DOHH2 (cell line): Measurements from ENCODE around the gene NMRK1.

Experiments
- H3F3A ChIP-seq: fragments of 200-600 bp; sonication (generic), shearing (Covaris generic); 2 replicates; pipeline ENCODE4 v1.6.0; 2016; ENCODE audit warnings: antibody characterized with exemption, mild to moderate bottlenecking; ENCODE audit not compliant: control insufficient read depth, insufficient read depth
- H3K27ac ChIP-seq: fragments of 200-600 bp; sonication (generic); 2 replicates; pipeline ENCODE4 v1.5.1; 2014; ENCODE audit warnings: low read depth, mild to moderate bottlenecking, low read length, moderate library complexity
- H3K27me3 ChIP-seq: fragments of 200-600 bp; sonication (generic); 2 replicates; pipeline ENCODE4 v1.6.1; 2014; ENCODE audit warnings: mild to moderate bottlenecking, low read length, mixed read lengths; ENCODE audit not compliant: control insufficient read depth
- H3K36me3 ChIP-seq: fragments of 200-600 bp; sonication (generic); 2 replicates; pipeline ENCODE4 v1.6.1; 2014; ENCODE audit warnings: mild to moderate bottlenecking, low read length, moderate library complexity, mixed read lengths; ENCODE audit not compliant: control insufficient read depth
- H3K4me1 ChIP-seq: fragments of 200-600 bp; sonication (generic); 2 replicates; pipeline ENCODE4 v1.6.1; 2014; ENCODE audit warnings: mild to moderate bottlenecking, low read length, mixed read lengths; ENCODE audit not compliant: control insufficient read depth
- H3K4me2 ChIP-seq: fragments of 200-600 bp; sonication (generic); 2 replicates; pipeline ENCODE4 v1.6.0; 2014; ENCODE audit warnings: mild to moderate bottlenecking, low read length, moderate library complexity
- H3K4me3 ChIP-seq: fragments of 200-600 bp; sonication (generic); 2 replicates; pipeline ENCODE4 v1.5.1; 2014; ENCODE audit warnings: mild to moderate bottlenecking, low read length, mixed read lengths
- H3K79me2 ChIP-seq: fragments of 200-600 bp; sonication (generic); 2 replicates; pipeline ENCODE4 v1.6.1; 2014; ENCODE audit warnings: mild to moderate bottlenecking, low read length, mixed read lengths; ENCODE audit not compliant: control insufficient read depth
- H3K9me2 ChIP-seq: fragments of 200-600 bp; sonication (generic); replicated peaks from 2 replicates; pipeline ENCODE4 v1.6.1; 2014; ENCODE audit warnings: mild to moderate bottlenecking, low read length, mixed read lengths; ENCODE audit not compliant: control insufficient read depth
- H3K9me3 ChIP-seq: fragments of 200-600 bp; sonication (generic); 2 replicates; pipeline ENCODE4 v1.6.1; 2014; ENCODE audit warnings: antibody characterized with exemption, low read length, mixed read lengths; ENCODE audit not compliant: control insufficient read depth, insufficient read depth
- H4K20me1 ChIP-seq: fragments of 200-600 bp; sonication (generic); 2 replicates; pipeline ENCODE4 v1.6.0; 2014; ENCODE audit warnings: low read depth, mild to moderate bottlenecking, antibody characterized with exemption, low read length, moderate library complexity; ENCODE audit not compliant: control insufficient read depth, insufficient read depth
- CTCF ChIP-seq: fragments of 200-600 bp; sonication (generic); IDR thresholded peaks from one replicate; pipeline ENCODE4 v1.5.1; 2014; ENCODE audit warnings: antibody characterized with exemption, mild to moderate bottlenecking, low read depth, low read length; ENCODE audit not compliant: poor library complexity, severe bottlenecking
- EZH2phosphoT487 ChIP-seq: fragments of 200-600 bp; sonication (generic); IDR thresholded peaks from 2 replicates; pipeline ENCODE4 v1.6.1; 2017; ENCODE audit warnings: borderline replicate concordance, mild to moderate bottlenecking, antibody characterized with exemption, low read length, moderate library complexity, mixed read lengths

NMRK1 gene

DNA sequence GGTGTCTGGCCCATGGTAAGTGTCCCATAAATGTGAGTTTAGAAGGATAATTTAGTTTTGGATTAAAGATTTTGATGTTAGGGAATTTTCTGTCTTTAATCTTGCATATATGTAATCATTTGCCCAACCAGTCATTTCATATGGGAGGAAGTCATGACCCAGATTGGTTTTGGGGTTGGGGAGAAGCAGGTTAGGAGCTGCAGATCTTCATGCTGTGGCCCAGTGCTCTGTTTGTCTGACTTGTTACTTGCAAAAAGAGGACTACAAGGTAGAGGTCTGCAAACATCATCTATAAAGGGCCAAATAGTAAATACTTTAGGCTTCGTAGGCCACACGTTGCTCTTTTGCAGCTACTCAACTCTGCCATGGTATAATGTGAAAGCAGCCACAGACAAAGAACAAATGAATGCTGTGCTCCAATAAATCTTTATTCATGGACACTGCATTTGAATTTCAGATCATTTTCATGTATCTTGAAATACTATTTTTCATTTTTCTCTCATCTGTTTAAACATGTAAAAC, 17.1 kb upstream of the NMRK1 start:
- H3K27ac ChIP-seq: no peak overlapping the region
- H3K36me3 ChIP-seq: no peaks in the 10 kb centered on the region
- H3F3A ChIP-seq: no peaks in the 10 kb centered on the region
- no peaks in the 10 kb centered on the region for H3K9me3 ChIP-seq
- no peak overlapping the region for H3K4me3 ChIP-seq
- H4K20me1 ChIP-seq: no peaks in the 10 kb centered on the region
- TF ChIP-seq EZH2phosphoT487: no peak
- TF ChIP-seq CTCF: no peak
- no peaks in the 10 kb centered on the region for H3K4me1 ChIP-seq
- no peaks in the 10 kb centered on the region for H3K9me2 ChIP-seq
- peaks cover 63% of the 10 kb centered on the region for H3K79me2 ChIP-seq
- H3K27me3 ChIP-seq: no peaks in the 10 kb centered on the region
- H3K4me2 ChIP-seq: no peak overlapping the region

DNA sequence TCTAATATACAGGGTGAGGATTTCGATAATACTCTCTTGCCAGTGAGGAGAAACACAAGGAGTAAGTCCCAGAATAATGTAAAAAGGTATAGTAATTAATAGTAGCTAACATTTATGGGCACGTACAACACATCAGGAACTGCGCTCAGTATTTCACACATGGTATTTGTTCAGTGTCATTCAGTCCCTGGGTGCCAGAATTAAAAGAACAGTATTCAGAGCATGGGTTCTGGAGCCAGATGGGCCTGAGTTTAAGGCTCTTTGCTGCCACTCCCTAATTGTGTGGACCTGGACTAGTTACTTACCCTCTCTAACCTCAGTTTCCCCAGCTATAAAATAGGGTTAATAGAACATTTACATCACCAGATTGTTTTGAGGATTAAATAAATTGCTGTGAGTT, 16.7 kb upstream of the NMRK1 start:
- peaks cover 64% of the 10 kb centered on the region for H3K79me2 ChIP-seq
- no peak overlapping the region for H3K4me3 ChIP-seq
- H3K36me3 ChIP-seq: no peaks in the 10 kb centered on the region
- no peaks in the 10 kb centered on the region for H3K27me3 ChIP-seq
- no peaks in the 10 kb centered on the region for H3K4me1 ChIP-seq
- no peak overlapping the region for H3K4me2 ChIP-seq
- no peaks in the 10 kb centered on the region for H3K9me3 ChIP-seq
- no peaks in the 10 kb centered on the region for H3K9me2 ChIP-seq
- H3F3A ChIP-seq: no peaks in the 10 kb centered on the region
- H3K27ac ChIP-seq: no peak overlapping the region
- TF ChIP-seq EZH2phosphoT487 (no peak), CTCF (no peak)
- H4K20me1 ChIP-seq: no peaks in the 10 kb centered on the region

DNA sequence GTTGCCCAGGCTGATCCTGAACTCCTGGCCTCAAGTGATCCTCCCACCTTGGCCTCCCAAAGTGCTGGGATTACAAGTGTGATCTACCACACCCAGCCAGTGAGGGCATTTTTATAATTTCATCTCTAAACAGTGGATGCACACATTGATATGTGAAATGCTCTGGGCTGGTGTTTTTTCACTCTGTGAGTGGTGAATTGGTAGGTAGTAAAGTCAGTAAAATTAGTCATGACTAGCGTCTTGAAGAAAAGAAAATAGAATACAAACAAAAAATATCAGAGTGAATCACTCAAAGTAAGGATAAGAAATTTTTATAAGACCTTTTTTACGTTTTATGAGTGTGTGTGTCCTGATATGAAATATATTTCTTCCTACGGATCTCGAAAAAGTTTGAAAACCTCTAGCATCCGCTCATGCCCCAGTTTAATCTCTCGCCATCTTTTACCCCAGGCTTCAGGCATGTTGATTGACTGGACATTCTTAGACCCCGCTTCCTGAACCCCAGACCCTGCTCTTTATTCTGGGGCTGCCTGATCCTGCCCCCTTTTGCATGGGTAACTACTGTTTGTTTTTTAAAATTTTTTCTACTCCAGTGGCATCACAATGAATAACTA, 14.3 kb upstream of the NMRK1 start:
- Histone ChIP-seq H3K4me1 (no peaks in the 10 kb centered on the region), H3K27me3 (no peaks in the 10 kb centered on the region), H3K4me3 (no peak overlapping the region), H3K9me2 (no peaks in the 10 kb centered on the region), H3K27ac (no peak overlapping the region), H4K20me1 (no peaks in the 10 kb centered on the region), H3K4me2 (no peak overlapping the region), H3K9me3 (no peaks in the 10 kb centered on the region), H3K36me3 (no peaks in the 10 kb centered on the region), H3K79me2 (peaks cover 63% of the 10 kb centered on the region), H3F3A (no peaks in the 10 kb centered on the region)
- TF ChIP-seq CTCF: no peak
